Activated effector memory CD4-positive, alpha-beta T cell treated with Interleukin-2 at 50 U/mL for 16 hours (primary cell): Measurements from ENCODE around the gene PRX.
"Not testable (repeated sequence)": the region's sequence is repeated elsewhere in the genome, so short reads cannot be mapped to it uniquely, and the experiment has no call there.

ENCODE experiments used
- DNase-seq: peaks from one replicate; pipeline ENCODE4 v3.0.0-alpha.2; 2020

Gene PRX

GRCh38 chr19:40389404-40390083 is 23.6 kb downstream of the PRX start:
- no peak for DNase-seq

- no peak for DNase-seq
Measured at GRCh38 chr19:40388481-40388880, 24.7 kb downstream of the PRX start.

- DNase-seq = no peak
Measured at GRCh38 chr19:40387155-40387554, 26.0 kb downstream of the PRX start.

GRCh38 chr19:40383668-40384248 is 29.4 kb downstream of the PRX start:
- DNase-seq = no peak

- DNase-seq = no peak
Measured at GRCh38 chr19:40381321-40381720, 31.9 kb downstream of the PRX start.

- no peak for DNase-seq
Measured at GRCh38 chr19:40380199-40381037, 32.8 kb downstream of the PRX start.

- DNase-seq = no peak
Measured at GRCh38 chr19:40379446-40380198, 33.6 kb downstream of the PRX start.

- no peak for DNase-seq
Measured at GRCh38 chr19:40378509-40378908, 34.7 kb downstream of the PRX start.

- no peak for DNase-seq
Measured at GRCh38 chr19:40377876-40378385, 35.2 kb downstream of the PRX start.

- DNase-seq = no peak
Measured at GRCh38 chr19:40376286-40376862, 36.8 kb downstream of the PRX start.

- no peak for DNase-seq
Measured at GRCh38 chr19:40374084-40374483, 39.1 kb downstream of the PRX start.

- no peak for DNase-seq
Measured at GRCh38 chr19:40371802-40372122, 41.4 kb downstream of the PRX start.

GRCh38 chr19:40370997-40371801 is 42.0 kb downstream of the PRX start:
- no peak for DNase-seq

GRCh38 chr19:40370253-40370652 is 42.9 kb downstream of the PRX start:
- not testable (repeated sequence) for DNase-seq

- DNase-seq = no peak
Measured at GRCh38 chr19:40369797-40370196, 43.4 kb downstream of the PRX start.

- no peak for DNase-seq
Measured at GRCh38 chr19:40367577-40368434, 45.4 kb downstream of the PRX start.

- no peak for DNase-seq
Measured at GRCh38 chr19:40366697-40367561, 46.2 kb downstream of the PRX start.

GRCh38 chr19:40365613-40366401 is 47.4 kb downstream of the PRX start:
- no peak for DNase-seq

GRCh38 chr19:40365010-40365409 is 48.2 kb downstream of the PRX start:
- DNase-seq = no peak
